GM19099 (cell line): ENCODE measurements around the gene OMG.

Experiments
- POLR2A ChIP-seq: IDR thresholded peaks from 3 replicates; pipeline ENCODE4 v1.6.1; 2011; ENCODE audit warnings: low read depth; ENCODE audit not compliant: insufficient read length; ENCODE audit errors: extremely low read depth

OMG gene

GRCh38 chr17:31251105-31251969 is 45.7 kb downstream of the OMG start:
- TF ChIP-seq POLR2A, result no peak

GRCh38 chr17:31250229-31250628 is 46.8 kb downstream of the OMG start:
- no peak for TF ChIP-seq POLR2A

- TF ChIP-seq POLR2A, result no peak
Measured at GRCh38 chr17:31249835-31250141, 47.3 kb downstream of the OMG start.

GRCh38 chr17:31248986-31249834 is 47.8 kb downstream of the OMG start:
- TF ChIP-seq POLR2A, result no peak
